Skeletal muscle tissue (tissue), 4 donors: ENCODE results near the gene ARMC8. TPM values are rescaled to one million over a fixed set of nuclear protein-coding genes. Genes with fewer than 3 reads are reported as not detected.
A peak's percentile ranks its signal among the peaks of the same experiment; 100 is the strongest.

ENCODE experiments used
- H3K27ac ChIP-seq: one replicate; pipeline ENCODE4 v1.7.0; 2013; ENCODE audit warnings: mild to moderate bottlenecking, low read depth, low read length, inconsistent platforms
- H3K27me3 ChIP-seq, 3 donors: one replicate each; pipeline ENCODE4 v1.7.0; 2013; ENCODE audit warnings: low read length in 3 of 3; ENCODE audit not compliant: control insufficient read depth in 3 of 3, insufficient read depth in 3 of 3
- H3K36me3 ChIP-seq, 3 donors: one replicate each; pipeline ENCODE4 v1.7.0; 2013; ENCODE audit warnings: low read length in 3 of 3; ENCODE audit not compliant: control insufficient read depth in 3 of 3, insufficient read depth in 3 of 3
- H3K4me1 ChIP-seq, 3 donors: one replicate each; pipeline ENCODE4 v1.7.0; 2013; ENCODE audit warnings: low read length in 3 of 3, mild to moderate bottlenecking in 3 of 3; ENCODE audit not compliant: control insufficient read depth in 3 of 3, insufficient read depth in 3 of 3
- H3K4me3 ChIP-seq, 3 donors: one replicate each; pipeline ENCODE4 v1.7.0; 2013; ENCODE audit warnings: low read length in 3 of 3
- H3K9ac ChIP-seq, 3 donors: one replicate each; pipeline ENCODE4 v1.7.0; 2013; ENCODE audit warnings: low read length in 3 of 3, mild to moderate bottlenecking in 3 of 3, moderate library complexity in 2 of 3, low read depth in 1 of 3
- H3K9me3 ChIP-seq, 3 donors: one replicate each; pipeline ENCODE4 v1.7.0; 2013; ENCODE audit warnings: low read length in 3 of 3; ENCODE audit not compliant: control insufficient read depth in 3 of 3
- total RNA-seq: library from RNA; depleted of rRNA; stranded (reverse); fragments of >200 nt; gene quantifications from one replicate; pipeline ENCODE4 v1.2.3, GENCODE V29; 2014
- donor health status: Osteomylitis.

Gene ARMC8
- total RNA-seq, 1 donor from 2014 or later, result 60.5 TPM

DNA sequence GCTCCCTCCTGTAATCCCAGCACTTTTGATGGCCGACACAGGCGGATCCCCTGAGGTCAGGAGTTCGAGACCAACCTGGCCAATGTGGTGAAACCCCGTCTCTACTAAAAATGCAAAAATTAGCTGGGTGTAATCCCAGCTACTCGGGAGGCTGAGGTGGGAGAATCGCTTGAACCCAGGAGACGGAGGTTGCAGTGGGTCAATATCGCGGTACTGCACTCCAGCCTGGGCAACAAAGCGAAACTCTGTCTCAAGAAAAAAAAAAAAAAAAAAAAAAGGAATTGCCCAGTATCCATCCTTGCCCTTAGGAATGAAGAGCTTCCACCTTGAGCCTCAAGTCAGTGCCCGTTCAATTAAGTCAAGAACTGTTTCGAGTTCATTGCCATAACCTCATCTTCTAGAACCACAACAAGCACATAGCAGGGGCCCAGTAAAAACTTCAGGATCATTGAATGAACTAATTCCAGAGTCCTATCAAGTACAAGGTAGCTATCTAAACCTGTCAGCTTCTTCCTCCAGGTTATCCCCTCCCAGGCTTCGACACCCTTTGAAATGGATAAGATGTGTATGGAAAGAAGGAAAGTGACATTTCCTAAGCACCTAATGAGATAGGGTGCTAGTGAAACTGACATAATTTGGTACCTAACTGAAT, 13.2 kb upstream of the ARMC8 start:
- peaks cover 4 to 6% (median 5%) of the 10 kb centered on the region in 3 donors for H3K4me1 ChIP-seq
- H3K4me3 ChIP-seq, result peak overlapping the region; percentile 85 to 95 (median 91)
- no peaks in the 10 kb centered on the region for H3K9me3 ChIP-seq
- H3K9ac ChIP-seq, result peak overlapping the region; percentile 76 to 89 (median 84)
- peaks cover 5 to 10% (median 9%) of the 10 kb centered on the region in 3 donors for H3K36me3 ChIP-seq
- no peaks in the 10 kb centered on the region for H3K27me3 ChIP-seq
- H3K27ac ChIP-seq, result peak overlapping the region; percentile 22

- Histone ChIP-seq H3K27ac (peak within 1 kb of the TSS; percentile 22), H3K27me3 (no peaks in the 10 kb centered on the region), H3K4me1 (peaks cover 4 to 6% (median 5%) of the 10 kb centered on the region in 3 donors), H3K4me3 (peak within 1 kb of the TSS; percentile 85 to 95 (median 91)), H3K36me3 (peaks cover 2 to 7% (median 6%) of the 10 kb centered on the region in 3 donors), H3K9ac (peak within 1 kb of the TSS; percentile 76 to 89 (median 84)), H3K9me3 (no peaks in the 10 kb centered on the region)
Observed at GRCh38 chr3:138174421-138175131, 12.5 kb upstream of the ARMC8 start, which contains the start of gene DBR1. Gene DBR1 (minus strand): TSS chr3:138174921. CDS start chr3:138174795, 126 bp downstream.

GRCh38 chr3:138180375-138181029, 6.6 kb upstream of the ARMC8 start:
- Histone ChIP-seq H3K9me3 (no peaks in the 10 kb centered on the region), H3K27me3 (peaks cover 0 to 2% (median 0%) of the 10 kb centered on the region in 3 donors), H3K9ac (no peak overlapping the region), H3K27ac (no peak overlapping the region), H3K36me3 (no peaks in the 10 kb centered on the region), H3K4me1 (no peaks in the 10 kb centered on the region), H3K4me3 (no peak overlapping the region)

- no peak overlapping the region for H3K9ac ChIP-seq
- peaks cover 0 to 6% (median 0%) of the 10 kb centered on the region in 3 donors for H3K36me3 ChIP-seq
- H3K4me3 ChIP-seq, result no peak overlapping the region
- H3K9me3 ChIP-seq, result no peaks in the 10 kb centered on the region
- peaks cover 16 to 25% (median 21%) of the 10 kb centered on the region in 3 donors for H3K4me1 ChIP-seq
- H3K27me3 ChIP-seq, result peaks cover 0 to 2% (median 0%) of the 10 kb centered on the region in 3 donors
- H3K27ac ChIP-seq, result no peak overlapping the region
Observed at GRCh38 chr3:138184994-138185393, 2.1 kb upstream of the ARMC8 start.

GRCh38 chr3:138186221-138186620, 880 bp upstream of the ARMC8 start:
- H3K9me3 ChIP-seq, result no peaks in the 10 kb centered on the region
- H3K4me1 ChIP-seq, result peaks cover 16 to 30% (median 25%) of the 10 kb centered on the region in 3 donors
- peaks cover 0 to 2% (median 0%) of the 10 kb centered on the region in 3 donors for H3K27me3 ChIP-seq
- peak overlapping the region; percentile 97 for H3K27ac ChIP-seq
- peak overlapping the region in 2 of 3 donors; percentile 94 to 95 for H3K9ac ChIP-seq
- H3K4me3 ChIP-seq, result peak overlapping the region; percentile 89 to 95 (median 92)
- peaks cover 0 to 6% (median 4%) of the 10 kb centered on the region in 3 donors for H3K36me3 ChIP-seq

GRCh38 chr3:138186803-138187295, 252 bp upstream of the ARMC8 start:
- no peaks in the 10 kb centered on the region for H3K9me3 ChIP-seq
- peaks cover 0 to 2% (median 0%) of the 10 kb centered on the region in 3 donors for H3K27me3 ChIP-seq
- H3K36me3 ChIP-seq, result peaks cover 0 to 6% (median 4%) of the 10 kb centered on the region in 3 donors
- H3K9ac ChIP-seq, result peak overlapping the region; percentile 94 to 99 (median 95)
- H3K4me3 ChIP-seq, result peak overlapping the region; percentile 89 to 95 (median 92)
- H3K4me1 ChIP-seq, result peaks cover 16 to 36% (median 25%) of the 10 kb centered on the region in 3 donors
- peak overlapping the region; percentile 97 for H3K27ac ChIP-seq

GRCh38 chr3:138188013-138188730, 1.1 kb downstream of the ARMC8 start:
- Histone ChIP-seq H3K9me3 (no peaks in the 10 kb centered on the region), H3K9ac (peak overlapping the region; percentile 94 to 99 (median 95)), H3K4me3 (peak overlapping the region; percentile 89 to 95 (median 92)), H3K27me3 (no peaks in the 10 kb centered on the region), H3K36me3 (peaks cover 0 to 10% (median 4%) of the 10 kb centered on the region in 3 donors), H3K27ac (peak overlapping the region; percentile 97), H3K4me1 (peaks cover 16 to 36% (median 25%) of the 10 kb centered on the region in 3 donors)

- H3K36me3 ChIP-seq, result peaks cover 0 to 4% (median 4%) of the 10 kb centered on the region in 3 donors
Observed at GRCh38 chr3:138195481-138195880, 8.4 kb downstream of the ARMC8 start.

GRCh38 chr3:138196023-138196422, 8.9 kb downstream of the ARMC8 start:
- Histone ChIP-seq H3K36me3 (peaks cover 0 to 4% (median 0%) of the 10 kb centered on the region in 3 donors), H3K27me3 (no peaks in the 10 kb centered on the region), H3K27ac (no peak overlapping the region), H3K9me3 (no peaks in the 10 kb centered on the region), H3K4me3 (no peak overlapping the region), H3K4me1 (peaks cover 0 to 12% (median 0%) of the 10 kb centered on the region in 3 donors), H3K9ac (no peak overlapping the region)

More at GRCh38 chr3:138195481-138195880, 8.4 kb downstream of the ARMC8 start:
- Histone ChIP-seq H3K4me3 (no peak overlapping the region), H3K4me1 (peaks cover 0 to 16% (median 4%) of the 10 kb centered on the region in 3 donors), H3K27me3 (no peaks in the 10 kb centered on the region), H3K9ac (no peak overlapping the region), H3K27ac (no peak overlapping the region), H3K9me3 (no peaks in the 10 kb centered on the region)
